GM19452 (cell line): Measurements from ENCODE around the gene SNAPIN.
A peak's percentile ranks its signal among the peaks of the same experiment; 100 is the strongest.
"Not testable (repeated sequence)": the region's sequence is repeated elsewhere in the genome, so short reads cannot be mapped to it uniquely, and the experiment has no call there.

ENCODE experiments used
- ATAC-seq: cut with Tn5 transposase; IDR thresholded peaks from one replicate; pipeline ENCODE4 v1.9.1; 2021; ENCODE audit not compliant: unreplicated experiment

The SNAPIN gene

GRCh38 chr1:153626904-153627714, 31.4 kb upstream of the SNAPIN start, which contains the start of gene S100A13:
Gene S100A13 (minus strand): TSS chr1:153627505. CDS start chr1:153626472, 1,033 bp downstream.
- ATAC-seq: no peak

GRCh38 chr1:153627715-153628626, 30.5 kb upstream of the SNAPIN start, which contains the start of gene S100A1:
Gene S100A1 (plus strand): TSS chr1:153628434. CDS start chr1:153630522, 2,088 bp downstream.
- no peak for ATAC-seq

- no peak for ATAC-seq
These were observed 29.7 kb upstream of the SNAPIN start for GRCh38 chr1:153628638-153629342.

- no peak for ATAC-seq
These were observed 29.2 kb upstream of the SNAPIN start for GRCh38 chr1:153629343-153629665.

- ATAC-seq: no peak
These were observed 28.5 kb upstream of the SNAPIN start for GRCh38 chr1:153629971-153630370.

- no peak for ATAC-seq
These were observed 28.1 kb upstream of the SNAPIN start for GRCh38 chr1:153630384-153630783.

- ATAC-seq: no peak
These were observed 27.2 kb upstream of the SNAPIN start for GRCh38 chr1:153631047-153632022.

GRCh38 chr1:153633161-153633753, 25.2 kb upstream of the SNAPIN start:
- peak; percentile 0 for ATAC-seq

- ATAC-seq: peak; percentile 86
These were observed 24.5 kb upstream of the SNAPIN start, which contains the start of gene CHTOP for GRCh38 chr1:153633754-153634665. Gene CHTOP (plus strand): TSS chr1:153634066. CDS start chr1:153636589, 2,523 bp downstream.

GRCh38 chr1:153635872-153636271, 22.6 kb upstream of the SNAPIN start:
- no peak for ATAC-seq

- ATAC-seq: no peak
These were observed 22.2 kb upstream of the SNAPIN start for GRCh38 chr1:153636312-153636711.

GRCh38 chr1:153638261-153638660, 20.2 kb upstream of the SNAPIN start:
- ATAC-seq: no peak

GRCh38 chr1:153639280-153639679, 19.2 kb upstream of the SNAPIN start:
- ATAC-seq: no peak

- not testable (repeated sequence) for ATAC-seq
These were observed 18.3 kb upstream of the SNAPIN start for GRCh38 chr1:153640213-153640612.

- no peak for ATAC-seq
These were observed 17.6 kb upstream of the SNAPIN start for GRCh38 chr1:153640861-153641260.

- ATAC-seq: no peak
These were observed 16.3 kb upstream of the SNAPIN start for GRCh38 chr1:153642161-153642560.

GRCh38 chr1:153643100-153643499, 15.4 kb upstream of the SNAPIN start:
- no peak for ATAC-seq

- no peak for ATAC-seq
These were observed 14.7 kb upstream of the SNAPIN start for GRCh38 chr1:153643816-153644215.
